Measurements from ENCODE around the gene TK2. TPM values are rescaled to one million over a fixed set of nuclear protein-coding genes. Genes with fewer than 3 reads are reported as not detected.

TK2 gene
- total RNA-seq, 1 experiment from 2014 or later, result 31.2 TPM

GRCh38 chr16:66459878-66460277 is 90.0 kb downstream of the TK2 start:
- intact Hi-C loops (cut with micrococcal nuclease), result no loop called here
- ChIA-PET CTCF (interaction anchor here (0.6 to 1.4 kb wide), 3 partner anchors 25 to 103 kb away, joined by 3 read pairs; no protein-coding TSS in a partner anchor), POLR2A (no interaction called here)
- no peak for TF ChIP-seq CTCF (IDR thresholded peaks at IDR 0.05; ENCODE audit: unreplicated experiment)
- Mint-ChIP-seq H3K4me1 (ENCODE audit: insufficient read depth, unreplicated experiment) (no peaks in the 10 kb centered on the region), H3K27ac (ENCODE audit: low read depth, unreplicated experiment) (no peak overlapping the region), H3K27me3 (ENCODE audit: insufficient read depth, unreplicated experiment) (peaks cover 20% of the 10 kb centered on the region), H3K9me3 (ENCODE audit: unreplicated experiment) (no peaks in the 10 kb centered on the region), H3K4me3 (ENCODE audit: unreplicated experiment) (no peak overlapping the region), H3K36me3 (ENCODE audit: insufficient read depth, unreplicated experiment) (no peaks in the 10 kb centered on the region)
- no peak for DNase-seq (ENCODE audit: unreplicated experiment)
- no TSS peak for BruUV-seq (replicated peaks)

- no peak overlapping the region for H3K27ac Mint-ChIP-seq (ENCODE audit: low read depth, unreplicated experiment)
- no peaks in the 10 kb centered on the region for H3K4me1 Mint-ChIP-seq (ENCODE audit: insufficient read depth, unreplicated experiment)
- POLR2A ChIA-PET, result interaction anchor here (0.6 kb wide), 1 partner anchor 11 kb away, joined by 3 read pairs; no protein-coding TSS in a partner anchor
- BruUV-seq (replicated peaks), result no TSS peak
- H3K36me3 Mint-ChIP-seq (ENCODE audit: insufficient read depth, unreplicated experiment), result no peaks in the 10 kb centered on the region
- intact Hi-C loops (cut with micrococcal nuclease), result no loop called here
- H3K9me3 Mint-ChIP-seq (ENCODE audit: unreplicated experiment), result no peaks in the 10 kb centered on the region
- no peak overlapping the region for H3K4me3 Mint-ChIP-seq (ENCODE audit: unreplicated experiment)
- peaks cover 20% of the 10 kb centered on the region for H3K27me3 Mint-ChIP-seq (ENCODE audit: insufficient read depth, unreplicated experiment)
- no peak for TF ChIP-seq CTCF (IDR thresholded peaks at IDR 0.05; ENCODE audit: unreplicated experiment)
- no peak for DNase-seq (ENCODE audit: unreplicated experiment)
- CTCF ChIA-PET, result interaction anchor here (0.7 kb wide), 1 partner anchor 72 kb away, joined by 3 read pairs; no protein-coding TSS in a partner anchor
These were observed 91.1 kb downstream of the TK2 start for GRCh38 chr16:66458853-66459252.

GRCh38 chr16:66458292-66458691 is 91.6 kb downstream of the TK2 start:
- no peaks in the 10 kb centered on the region for H3K4me1 Mint-ChIP-seq (ENCODE audit: insufficient read depth, unreplicated experiment)
- H3K27me3 Mint-ChIP-seq (ENCODE audit: insufficient read depth, unreplicated experiment), result peaks cover 20% of the 10 kb centered on the region
- no TSS peak for BruUV-seq (replicated peaks)
- H3K36me3 Mint-ChIP-seq (ENCODE audit: insufficient read depth, unreplicated experiment), result no peaks in the 10 kb centered on the region
- H3K27ac Mint-ChIP-seq (ENCODE audit: low read depth, unreplicated experiment), result no peak overlapping the region
- CTCF ChIA-PET, result interaction anchor here (0.7 kb wide), 1 partner anchor 21 kb away, joined by 3 read pairs; no protein-coding TSS in a partner anchor
- intact Hi-C loops (cut with micrococcal nuclease), result no loop called here
- H3K9me3 Mint-ChIP-seq (ENCODE audit: unreplicated experiment), result no peaks in the 10 kb centered on the region
- DNase-seq (ENCODE audit: unreplicated experiment), result no peak
- no peak overlapping the region for H3K4me3 Mint-ChIP-seq (ENCODE audit: unreplicated experiment)
- POLR2A ChIA-PET, result no interaction called here
- no peak for TF ChIP-seq CTCF (IDR thresholded peaks at IDR 0.05; ENCODE audit: unreplicated experiment)

Other genes starting within 250 kb of the TK2 start
- not detected in 2 replicates for gene CDH5, start 183.4 kb downstream of the TK2 start, total RNA-seq (2022)
- gene BEAN1, start 122.8 kb downstream of the TK2 start, total RNA-seq (2022), result 1.1 and 2.7 TPM in 2 replicates
- gene CKLF, start 2.5 kb upstream of the TK2 start, total RNA-seq (2022), result 41.3 and 57.8 TPM in 2 replicates
- gene CMTM1, start 16.3 kb upstream of the TK2 start, total RNA-seq (2022), result 2.1 and 4.8 TPM in 2 replicates
- not detected in 2 replicates for gene CMTM2, start 29.3 kb upstream of the TK2 start, total RNA-seq (2022)
- gene CMTM3, start 54.6 kb upstream of the TK2 start, total RNA-seq (2022), result 4.3 and 5.7 TPM in 2 replicates
- gene CMTM4, start 146.6 kb upstream of the TK2 start, total RNA-seq (2022), result 27.2 and 36.7 TPM in 2 replicates
- 97.7 and 106 TPM in 2 replicates for gene DYNC1LI2, start 201.5 kb upstream of the TK2 start, total RNA-seq (2022)

Data from MCF 10A (cell line).